ENCODE data around the gene PCSK1.
"Not testable (repeated sequence)": the region's sequence is repeated elsewhere in the genome, so short reads cannot be mapped to it uniquely, and the experiment has no call there.

The PCSK1 gene

DNA sequence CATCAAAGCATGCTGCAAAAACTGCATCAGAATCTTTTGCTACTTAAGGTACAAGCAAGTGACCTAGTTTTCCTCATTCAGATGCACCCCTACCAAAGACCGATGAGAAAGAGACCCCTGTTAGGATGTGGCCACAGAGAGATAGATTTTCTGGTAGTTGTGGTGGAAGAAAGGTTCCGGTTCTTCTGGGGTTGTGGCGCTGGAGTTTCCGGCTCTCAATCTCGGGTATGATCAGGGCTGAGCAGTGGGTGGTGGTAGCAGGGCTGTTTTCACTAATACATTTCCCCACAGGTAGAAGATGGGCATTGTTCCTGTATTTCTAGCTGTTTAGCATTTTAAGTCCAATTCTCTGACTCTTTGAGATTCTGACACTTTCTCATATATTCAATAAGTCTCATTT, 58.4 kb downstream of the PCSK1 start:
- DNase-seq (ENCODE audit: low spot score), result no peak
- TF ChIP-seq, protein P1, sequence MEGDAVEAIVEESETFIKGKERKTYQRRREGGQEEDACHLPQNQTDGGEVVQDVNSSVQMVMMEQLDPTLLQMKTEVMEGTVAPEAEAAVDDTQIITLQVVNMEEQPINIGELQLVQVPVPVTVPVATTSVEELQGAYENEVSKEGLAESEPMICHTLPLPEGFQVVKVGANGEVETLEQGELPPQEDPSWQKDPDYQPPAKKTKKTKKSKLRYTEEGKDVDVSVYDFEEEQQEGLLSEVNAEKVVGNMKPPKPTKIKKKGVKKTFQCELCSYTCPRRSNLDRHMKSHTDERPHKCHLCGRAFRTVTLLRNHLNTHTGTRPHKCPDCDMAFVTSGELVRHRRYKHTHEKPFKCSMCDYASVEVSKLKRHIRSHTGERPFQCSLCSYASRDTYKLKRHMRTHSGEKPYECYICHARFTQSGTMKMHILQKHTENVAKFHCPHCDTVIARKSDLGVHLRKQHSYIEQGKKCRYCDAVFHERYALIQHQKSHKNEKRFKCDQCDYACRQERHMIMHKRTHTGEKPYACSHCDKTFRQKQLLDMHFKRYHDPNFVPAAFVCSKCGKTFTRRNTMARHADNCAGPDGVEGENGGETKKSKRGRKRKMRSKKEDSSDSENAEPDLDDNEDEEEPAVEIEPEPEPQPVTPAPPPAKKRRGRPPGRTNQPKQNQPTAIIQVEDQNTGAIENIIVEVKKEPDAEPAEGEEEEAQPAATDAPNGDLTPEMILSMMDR (IDR thresholded peaks at IDR 0.05; ENCODE audit: extremely low read depth, missing control alignments), result no peak

DNA sequence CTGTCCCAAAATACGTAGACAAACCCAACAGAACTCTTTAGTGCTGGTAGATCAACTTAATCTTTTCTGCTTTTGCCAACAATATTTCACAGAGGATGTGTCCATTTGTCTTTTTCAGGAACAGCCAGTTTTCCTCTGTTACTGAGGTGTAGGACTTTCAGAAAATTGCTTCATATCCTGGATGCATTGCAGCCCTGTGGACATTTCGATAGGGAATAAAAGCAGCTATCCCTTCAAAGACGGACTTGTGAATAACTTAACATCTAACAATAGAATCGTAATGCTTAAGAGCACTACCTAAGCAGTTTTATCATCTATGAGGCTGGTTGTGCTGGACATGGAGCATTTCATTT, 59.7 kb downstream of the PCSK1 start:
- no peak for DNase-seq (ENCODE audit: low spot score)
- TF ChIP-seq, protein P1 (IDR thresholded peaks at IDR 0.05; ENCODE audit: extremely low read depth, missing control alignments), result no peak

DNA sequence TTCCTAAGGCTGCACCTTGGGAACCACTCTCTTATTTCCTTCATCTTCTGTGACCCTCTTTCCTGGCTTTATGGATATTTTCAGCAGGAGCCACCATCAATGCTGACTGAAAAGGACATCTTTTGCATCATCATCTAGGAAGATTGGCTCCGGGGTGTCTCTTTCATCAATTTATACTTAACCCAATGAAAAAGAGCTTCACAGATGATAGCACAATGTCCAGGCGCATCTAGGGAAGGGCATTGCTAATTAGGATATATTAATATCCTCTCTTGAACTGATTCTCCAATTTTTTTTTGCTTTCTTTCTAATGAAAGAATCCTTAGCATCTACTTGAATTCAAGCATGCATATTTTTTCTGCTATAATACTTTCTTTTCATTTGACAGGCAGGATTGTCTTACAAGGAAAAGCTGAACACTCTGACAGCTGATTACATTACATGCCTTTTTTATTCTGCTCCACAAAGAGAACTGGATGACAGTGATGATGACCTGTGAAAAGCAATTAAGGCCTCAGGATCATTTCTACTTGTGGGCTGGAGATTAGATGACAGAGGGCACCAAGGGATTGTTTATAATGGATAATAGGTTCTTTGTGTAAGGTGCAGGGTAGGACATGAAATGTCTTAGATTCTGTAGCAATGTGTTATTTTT, 60.2 kb downstream of the PCSK1 start:
- DNase-seq (ENCODE audit: low spot score), result no peak
- TF ChIP-seq, protein P1 (IDR thresholded peaks at IDR 0.05; ENCODE audit: extremely low read depth, missing control alignments), result no peak

DNA sequence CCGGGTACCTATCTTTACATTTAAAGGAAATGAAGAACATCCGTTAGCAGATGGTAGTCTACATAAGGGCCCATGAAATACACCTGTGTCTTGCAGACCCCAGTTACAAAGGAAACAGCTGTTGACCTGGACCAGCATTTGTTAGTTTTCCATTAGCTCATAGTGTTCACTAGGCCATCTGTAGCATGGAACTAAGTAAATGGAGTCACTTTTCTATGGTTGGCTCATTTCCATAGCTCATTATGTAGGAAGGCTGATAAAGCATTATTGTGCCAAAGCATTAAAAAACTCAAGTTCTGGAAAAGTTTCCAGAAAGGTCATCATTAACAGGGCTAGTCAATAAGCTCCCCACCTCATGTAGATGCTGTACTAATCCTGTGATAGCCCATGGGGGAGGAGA, 62.1 kb downstream of the PCSK1 start:
- TF ChIP-seq, protein P1 (IDR thresholded peaks at IDR 0.05; ENCODE audit: extremely low read depth, missing control alignments), result no peak
- DNase-seq (ENCODE audit: low spot score), result no peak

DNA sequence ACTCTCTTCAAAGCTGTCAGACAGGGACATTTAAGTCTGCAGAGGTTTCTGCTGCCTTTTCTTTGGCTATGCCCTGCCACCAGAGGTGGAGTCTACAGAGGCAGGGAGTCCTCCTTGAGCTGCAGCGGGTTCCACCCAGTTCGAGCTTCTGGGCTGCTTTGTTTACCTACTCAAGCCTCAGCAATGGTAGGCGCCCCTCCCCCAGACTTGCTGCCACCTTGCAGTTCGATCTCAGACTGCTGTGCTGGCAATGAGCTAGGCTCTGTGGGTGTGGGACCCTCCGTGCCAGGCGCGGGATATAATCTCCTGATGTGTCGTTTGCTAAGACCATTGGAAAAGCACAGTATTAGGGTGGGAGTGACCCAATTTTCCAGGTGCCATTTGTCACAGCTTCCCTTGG, 65.7 kb downstream of the PCSK1 start:
- not testable (repeated sequence) for DNase-seq (ENCODE audit: low spot score)

DNA sequence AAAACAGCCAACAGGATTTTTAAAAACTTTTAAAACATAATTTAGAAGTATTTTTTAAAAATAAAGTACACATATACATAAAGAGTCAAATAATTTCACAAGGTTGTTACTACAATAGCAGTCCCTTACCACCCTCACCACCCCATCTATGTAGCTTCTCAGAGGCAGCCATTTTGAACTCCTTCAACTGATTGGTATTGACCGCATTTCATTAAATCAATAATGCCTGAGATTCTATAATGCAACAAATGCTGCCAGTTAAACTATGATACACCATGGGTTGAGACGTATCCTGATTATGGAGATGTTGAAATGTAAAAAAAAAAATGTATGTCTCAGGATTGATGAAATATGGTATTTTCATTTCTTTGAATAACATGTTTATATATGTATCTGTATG, 78.8 kb downstream of the PCSK1 start:
- TF ChIP-seq, protein P1 (IDR thresholded peaks at IDR 0.05; ENCODE audit: extremely low read depth, missing control alignments), result no peak
- no peak for DNase-seq (ENCODE audit: low spot score)

DNA sequence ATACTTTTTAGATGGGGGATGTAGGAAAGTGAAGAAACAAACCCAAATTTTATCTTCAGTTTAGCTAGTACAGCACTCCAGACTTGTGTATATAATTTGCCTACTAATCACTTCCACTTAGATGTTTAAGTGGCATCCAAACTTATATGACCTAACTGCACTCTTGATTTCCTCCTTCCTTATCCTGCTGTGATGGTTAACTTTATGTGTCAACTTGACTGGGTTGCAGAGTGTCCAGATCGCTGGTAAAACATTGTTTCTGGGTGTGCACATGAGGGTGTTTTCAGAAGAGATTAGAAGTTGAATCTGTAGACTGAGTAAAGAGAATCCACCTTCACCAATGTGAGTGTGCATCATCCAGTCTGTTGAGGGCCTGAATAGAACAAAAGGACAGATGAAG, 79.8 kb downstream of the PCSK1 start:
- TF ChIP-seq, protein P1 (IDR thresholded peaks at IDR 0.05; ENCODE audit: extremely low read depth, missing control alignments), result no peak
- no peak for DNase-seq (ENCODE audit: low spot score)

DNA sequence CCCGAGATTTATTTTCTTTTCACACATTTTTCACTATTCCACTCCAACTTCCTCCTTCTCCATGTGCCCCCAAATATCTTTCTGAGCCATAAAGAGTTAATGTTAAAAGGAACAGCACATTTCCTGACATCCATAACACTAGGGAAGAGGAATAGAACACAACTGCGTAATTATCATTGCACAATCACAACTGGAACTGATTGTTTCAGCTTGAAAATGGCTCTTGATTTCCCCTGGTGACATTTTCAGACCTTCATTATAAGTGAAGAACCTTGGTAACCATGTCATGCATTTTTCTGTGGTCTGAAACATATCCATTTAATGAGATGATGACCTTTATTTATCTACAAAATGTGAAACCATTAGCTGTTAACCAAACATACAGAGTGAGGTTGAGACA, 82.4 kb downstream of the PCSK1 start:
- TF ChIP-seq, protein P1 (IDR thresholded peaks at IDR 0.05; ENCODE audit: extremely low read depth, missing control alignments), result no peak
- no peak for DNase-seq (ENCODE audit: low spot score)

Measured in GM20000 (cell line).